SH-SY5Y (cell line): ENCODE measurements around the gene HOXD3.

Experiments used
- GATA2 ChIP-seq: IDR thresholded peaks from 2 replicates; pipeline ENCODE4 v1.6.1; 2011; ENCODE audit warnings: mild to moderate bottlenecking, low read depth, low read length
- GATA3 ChIP-seq: IDR thresholded peaks from 2 replicates; pipeline ENCODE4 v1.6.1; 2011; ENCODE audit warnings: low read depth, mild to moderate bottlenecking, low read length, moderate library complexity

The HOXD3 gene

DNA sequence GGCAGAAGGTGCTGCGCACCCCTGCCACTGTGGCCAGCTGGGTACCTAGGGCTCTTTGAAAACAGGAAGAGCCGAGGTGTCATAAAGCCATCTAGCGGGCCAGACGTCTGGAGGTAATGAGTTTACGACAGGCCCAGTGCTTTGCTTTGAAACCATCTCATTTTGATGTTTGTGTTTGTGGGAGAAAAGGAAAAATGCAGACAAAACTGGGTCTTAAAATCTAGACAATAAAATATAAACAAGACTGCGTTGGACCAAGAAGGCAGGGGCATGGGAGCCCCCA, 31.4 kb upstream of the HOXD3 start:
- TF ChIP-seq GATA2 (no peak), GATA3 (no peak)

- TF ChIP-seq GATA3 (no peak), GATA2 (no peak)
Measured at GRCh38 chr2:176126929-176127773, 30.0 kb upstream of the HOXD3 start.

GRCh38 chr2:176127774-176128072, 29.4 kb upstream of the HOXD3 start:
- TF ChIP-seq GATA3: no peak
- no peak for TF ChIP-seq GATA2

GRCh38 chr2:176128172-176128981, 28.7 kb upstream of the HOXD3 start:
- TF ChIP-seq GATA2: no peak
- no peak for TF ChIP-seq GATA3

DNA sequence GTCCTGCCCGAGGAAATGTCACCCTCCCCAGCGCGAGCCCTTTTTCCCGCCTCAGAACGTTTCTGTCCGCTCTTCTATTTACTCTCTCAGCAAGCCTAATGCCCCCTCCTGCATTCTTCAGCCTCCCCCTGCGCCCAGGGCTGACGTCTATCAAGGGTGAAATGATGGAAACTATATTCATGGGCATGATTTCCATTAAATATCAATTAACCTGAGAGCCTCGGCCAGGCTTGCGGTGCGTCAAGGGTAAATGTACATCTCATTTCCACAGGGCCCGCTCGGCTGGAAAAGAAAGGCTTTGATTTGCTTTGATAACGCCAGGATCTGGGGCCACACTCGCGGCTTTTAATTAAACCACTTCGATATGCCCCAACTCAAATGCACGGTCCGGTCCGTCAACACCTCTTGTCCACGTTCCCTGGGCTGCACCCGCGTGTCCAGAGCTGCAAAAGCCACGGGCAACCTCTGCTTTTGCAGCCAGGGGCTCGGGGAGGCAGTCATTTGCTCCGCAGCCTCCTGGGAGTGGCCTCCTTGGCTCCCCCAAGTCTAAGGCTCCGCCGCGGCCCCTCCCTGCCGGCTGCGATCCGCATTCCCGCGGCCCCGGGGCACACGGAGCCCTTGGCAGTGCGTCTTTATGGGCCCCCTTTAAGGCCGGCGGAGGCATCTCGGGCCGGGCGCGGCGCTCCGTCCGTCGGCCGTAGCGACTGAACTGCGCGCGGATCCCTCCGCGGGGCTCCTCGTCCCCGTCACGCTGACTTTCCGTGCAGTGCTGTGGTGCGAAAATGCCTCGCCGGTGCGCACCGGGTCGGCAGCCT, 27.9 kb upstream of the HOXD3 start, which contains the start of gene HOXD8:
TSS of gene HOXD8 (plus strand) at position 724 of the 815 bp plus-strand sequence. CDS start 662 bp downstream, outside the sequence.
- no peak for TF ChIP-seq GATA3
- TF ChIP-seq GATA2: peak; percentile 50

DNA sequence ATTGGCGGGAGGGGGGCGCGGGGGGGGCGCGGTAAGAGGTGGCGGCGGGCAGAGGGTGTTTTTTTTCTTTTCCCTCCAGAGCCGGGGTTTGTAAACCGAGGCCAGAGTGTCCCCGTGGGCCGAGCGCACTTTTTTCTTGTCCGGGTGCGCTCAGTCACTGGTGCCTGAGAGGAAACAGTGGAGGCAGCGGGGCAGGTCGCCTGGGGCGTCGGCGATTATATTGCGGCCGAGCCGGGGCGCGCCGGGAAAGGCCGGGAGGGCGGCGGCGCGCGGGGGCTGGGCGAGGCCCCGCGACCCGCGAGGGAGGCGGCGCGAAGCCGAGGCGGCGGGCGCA, 27.3 kb upstream of the HOXD3 start:
- TF ChIP-seq GATA2 (no peak), GATA3 (no peak)

DNA sequence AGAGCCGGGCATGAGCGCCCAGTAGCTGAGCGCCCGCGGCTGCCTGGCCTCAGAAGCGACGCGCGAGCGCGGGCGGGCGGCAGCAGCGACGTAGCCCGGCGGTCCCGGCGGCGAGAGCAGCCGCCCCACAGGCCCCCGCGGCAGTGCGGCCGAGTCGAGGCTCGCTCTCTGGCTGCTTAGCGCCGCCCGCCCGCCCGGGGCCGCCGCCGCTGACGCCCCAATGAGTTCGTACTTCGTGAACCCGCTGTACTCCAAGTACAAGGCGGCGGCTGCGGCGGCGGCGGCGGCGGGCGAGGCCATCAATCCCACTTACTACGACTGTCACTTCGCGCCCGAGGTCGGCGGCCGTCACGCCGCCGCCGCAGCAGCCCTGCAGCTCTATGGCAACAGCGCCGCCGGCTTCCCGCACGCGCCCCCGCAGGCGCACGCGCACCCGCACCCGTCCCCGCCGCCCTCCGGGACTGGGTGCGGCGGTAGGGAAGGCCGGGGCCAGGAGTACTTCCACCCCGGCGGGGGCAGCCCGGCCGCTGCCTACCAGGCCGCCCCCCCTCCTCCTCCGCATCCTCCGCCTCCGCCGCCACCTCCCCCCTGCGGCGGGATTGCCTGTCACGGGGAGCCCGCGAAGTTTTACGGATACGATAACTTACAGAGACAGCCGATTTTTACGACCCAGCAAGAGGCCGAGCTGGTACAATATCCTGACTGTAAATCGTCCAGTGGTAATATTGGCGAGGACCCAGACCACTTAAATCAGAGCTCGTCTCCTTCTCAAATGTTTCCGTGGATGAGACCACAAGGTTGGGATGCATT, 26.8 kb upstream of the HOXD3 start:
- TF ChIP-seq GATA3: no peak

- no peak for TF ChIP-seq GATA2
- TF ChIP-seq GATA3: no peak
Measured at GRCh38 chr2:176130957-176131847, 25.9 kb upstream of the HOXD3 start.

DNA sequence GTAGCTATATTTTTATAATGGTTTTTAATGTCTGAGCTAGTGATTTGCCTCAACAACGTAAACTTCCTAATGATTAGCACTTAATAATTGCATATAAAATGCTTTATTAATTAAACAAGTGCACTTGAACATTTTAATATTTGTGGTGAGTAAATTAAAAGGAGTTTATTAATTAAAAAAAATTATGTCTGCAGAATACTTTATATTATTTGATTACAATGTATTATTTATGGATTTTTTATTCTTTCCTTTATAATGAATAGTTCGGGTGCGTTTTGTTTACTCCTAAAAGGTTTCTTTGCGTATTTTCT, 25.3 kb upstream of the HOXD3 start:
- TF ChIP-seq GATA2: no peak

DNA sequence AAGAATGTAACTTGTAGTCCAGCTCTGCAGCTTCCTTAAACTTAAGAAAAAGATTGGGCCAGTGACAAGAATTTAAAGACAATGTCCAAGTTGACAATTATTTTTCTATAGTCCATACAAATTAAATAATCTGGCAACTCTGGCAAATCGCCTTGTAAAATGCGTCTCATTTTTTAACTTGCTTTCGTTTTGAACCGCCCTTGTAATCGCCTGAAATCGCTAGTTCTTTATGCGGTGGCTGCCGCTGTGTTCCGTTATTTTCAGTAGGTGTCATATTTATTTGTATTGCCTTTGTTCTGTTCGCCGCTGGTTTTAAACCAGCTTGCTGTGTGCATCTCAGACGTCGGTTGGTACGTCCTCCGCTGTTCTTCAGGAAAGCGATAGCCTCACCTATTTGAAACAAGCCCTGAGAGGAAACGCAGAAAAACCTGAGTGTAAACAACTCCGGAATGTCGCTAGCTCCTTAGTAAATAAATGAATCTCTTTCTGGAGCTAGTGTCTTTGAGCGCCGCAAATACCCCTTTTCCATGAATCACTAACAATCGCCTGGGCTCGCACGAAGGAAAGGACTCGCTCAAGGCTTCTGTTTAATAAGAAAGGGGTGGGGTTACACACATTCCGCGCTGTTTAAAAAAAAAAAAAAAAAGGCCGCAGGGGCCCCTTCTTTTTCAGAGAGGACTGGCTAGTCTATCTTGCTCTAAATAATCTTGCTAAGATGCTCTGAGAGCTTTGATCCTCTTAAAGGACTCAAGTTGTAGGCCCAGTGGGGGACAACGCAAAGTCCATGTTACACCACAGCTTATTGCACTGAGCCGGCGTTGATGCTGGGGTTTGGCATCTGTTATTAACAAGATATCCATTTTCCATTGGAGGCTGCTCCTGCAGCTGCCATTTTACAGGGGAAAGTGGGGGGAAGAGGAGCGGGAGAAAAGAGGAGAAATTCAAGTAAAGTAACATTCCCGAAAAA, 24.6 kb upstream of the HOXD3 start:
- TF ChIP-seq GATA2 (no peak), GATA3 (no peak)

DNA sequence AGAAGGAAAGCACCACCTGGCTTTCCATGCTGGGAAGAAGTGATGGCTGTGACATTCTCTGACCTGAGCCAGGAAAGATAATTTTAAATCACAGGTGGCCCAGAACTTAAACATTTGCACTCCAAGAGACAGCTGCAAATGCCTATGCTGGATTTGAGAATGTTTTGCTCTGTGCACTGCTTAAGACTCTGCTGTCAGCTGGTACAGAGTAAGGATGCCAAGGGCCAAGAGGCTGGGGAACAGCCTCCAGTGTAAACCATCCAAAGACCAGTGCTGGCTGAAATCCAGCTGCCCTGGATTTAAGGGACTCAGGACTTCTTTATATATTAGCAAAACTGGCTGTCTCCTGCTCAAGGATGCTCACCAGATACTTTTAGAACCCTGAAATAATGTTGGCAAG, 23.7 kb upstream of the HOXD3 start:
- TF ChIP-seq GATA2 (no peak), GATA3 (no peak)

DNA sequence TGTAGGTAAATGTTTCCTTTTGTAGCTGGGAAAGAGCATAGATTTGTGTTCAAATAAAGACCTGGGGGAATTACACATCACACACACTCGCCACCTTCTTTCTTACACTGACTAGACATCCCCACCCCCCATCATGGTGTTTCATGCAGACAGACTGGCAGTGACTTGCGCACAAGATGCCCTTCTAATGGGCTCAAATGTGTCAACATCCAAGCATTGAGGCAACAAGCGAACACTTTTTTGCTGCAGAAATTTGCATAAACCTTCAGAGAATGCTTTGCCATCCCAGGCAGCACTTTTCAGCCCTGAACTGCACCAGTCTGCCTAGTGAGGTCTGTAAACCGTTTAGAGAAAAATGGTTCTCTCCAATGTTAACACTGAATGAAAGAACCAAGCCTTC, 23.1 kb upstream of the HOXD3 start:
- TF ChIP-seq GATA3 (no peak), GATA2 (no peak)

DNA sequence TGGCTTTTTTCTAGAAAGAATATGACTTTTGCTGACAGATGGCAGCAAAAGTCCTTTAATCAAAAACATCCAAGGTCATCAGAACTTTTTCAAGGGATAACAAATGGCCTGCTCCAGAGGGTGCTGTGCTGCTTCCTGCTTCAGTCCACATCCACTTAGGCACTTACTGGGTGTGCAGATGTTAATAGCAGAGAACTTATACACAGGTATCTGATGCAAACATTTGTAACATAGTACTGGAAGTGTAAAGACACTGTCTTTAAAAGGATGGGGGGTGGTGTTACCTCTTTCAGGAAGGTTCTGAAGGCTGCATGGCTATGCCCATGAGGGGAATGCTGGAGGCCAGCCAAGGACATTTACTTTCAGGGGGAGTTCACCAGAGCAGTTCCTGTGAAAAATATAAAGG, 22.1 kb upstream of the HOXD3 start:
- TF ChIP-seq GATA3 (no peak), GATA2 (no peak)
